Progenitor cell of endocrine pancreas (in vitro differentiated cells): ENCODE data around the gene STEAP2. TPM values are rescaled to one million over a fixed set of nuclear protein-coding genes. Genes with fewer than 3 reads are reported as not detected.

Experiments used
- DNase-seq: peaks from one replicate; pipeline ENCODE4 v3.0.0; 2021; ENCODE audit warnings: low spot score; ENCODE audit not compliant: unreplicated experiment
- H3K27ac Mint-ChIP-seq: 2 replicates; pipeline ENCODE4 v1.8.0; 2021; ENCODE audit warnings: mild to moderate bottlenecking, moderate library complexity, mixed read lengths
- H3K27me3 Mint-ChIP-seq: 2 replicates; pipeline ENCODE4 v1.8.0; 2021; ENCODE audit warnings: mixed read lengths
- H3K36me3 Mint-ChIP-seq: 2 replicates; pipeline ENCODE4 v1.8.0; 2022; ENCODE audit warnings: mixed read lengths; ENCODE audit not compliant: insufficient read depth
- H3K4me1 Mint-ChIP-seq: 2 replicates; pipeline ENCODE4 v1.8.0; 2021; ENCODE audit warnings: low read depth, mixed read lengths
- H3K4me3 Mint-ChIP-seq: 2 replicates; pipeline ENCODE4 v1.8.0; 2021; ENCODE audit warnings: low read depth, mild to moderate bottlenecking, moderate library complexity, mixed read lengths
- H3K9me3 Mint-ChIP-seq: 2 replicates; pipeline ENCODE4 v1.8.0; 2021; ENCODE audit warnings: low read depth, mixed read lengths
- CTCF ChIP-seq: fragments of 200-600 bp; sonication (generic); IDR thresholded peaks from one replicate; pipeline ENCODE4 v1.5.0; 2021; ENCODE audit warnings: antibody characterized with exemption, mild to moderate bottlenecking; ENCODE audit not compliant: unreplicated experiment
- total RNA-seq: library from RNA; stranded (reverse); gene quantifications from 2 replicates; pipeline ENCODE4 v1.2.1, GENCODE V29; 2021

The STEAP2 gene
- total RNA-seq, 1 donor from 2014 or later: 5.3 TPM

GRCh38 chr7:90192876-90193750, 18.4 kb upstream of the STEAP2 start:
- Mint-ChIP-seq H3K4me1 (peaks cover 5% of the 10 kb centered on the region), H3K27me3 (no peaks in the 10 kb centered on the region), H3K9me3 (peaks cover 8% of the 10 kb centered on the region), H3K36me3 (peaks cover 2% of the 10 kb centered on the region), H3K27ac (no peak overlapping the region), H3K4me3 (no peak overlapping the region)
- no peak for TF ChIP-seq CTCF
- DNase-seq: no peak

- H3K9me3 Mint-ChIP-seq: peaks cover 4% of the 10 kb centered on the region
- H3K36me3 Mint-ChIP-seq: peaks cover 2% of the 10 kb centered on the region
- DNase-seq: no peak
- H3K27me3 Mint-ChIP-seq: no peaks in the 10 kb centered on the region
- no peaks in the 10 kb centered on the region for H3K4me1 Mint-ChIP-seq
- no peak for TF ChIP-seq CTCF
- H3K4me3 Mint-ChIP-seq: no peak overlapping the region
- no peak overlapping the region for H3K27ac Mint-ChIP-seq
These were observed 16.4 kb upstream of the STEAP2 start for GRCh38 chr7:90194911-90195809.

DNA sequence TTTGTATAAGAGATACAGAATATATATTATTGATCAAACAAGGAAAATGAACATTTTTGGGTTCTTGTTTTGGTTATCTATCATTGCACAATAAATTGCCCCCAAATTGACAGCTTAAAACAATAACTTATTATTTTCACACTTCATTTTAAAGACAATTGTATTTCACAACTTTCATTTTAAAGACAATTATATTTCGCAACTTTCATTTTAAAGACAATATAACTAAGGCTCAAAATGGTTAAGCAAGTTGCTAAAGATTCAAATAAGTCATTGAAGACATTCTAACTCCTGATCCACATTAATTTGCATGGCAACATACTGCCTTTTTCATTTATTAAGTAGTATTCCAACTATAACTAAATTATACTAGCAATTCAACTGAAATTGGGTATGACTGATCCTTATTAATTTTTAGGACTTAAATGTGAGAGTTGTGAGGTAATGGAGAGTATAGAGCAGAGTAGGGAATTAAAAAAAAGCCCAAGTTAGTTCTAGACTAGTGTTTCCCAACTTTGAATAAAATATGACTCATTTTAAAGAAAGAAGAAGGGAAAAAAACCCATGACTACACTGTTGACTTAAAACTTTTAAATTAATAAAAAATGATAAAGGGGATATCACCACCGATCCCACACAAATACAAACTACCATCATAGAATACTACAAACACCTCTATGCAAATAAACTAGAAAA, 9.9 kb upstream of the STEAP2 start:
- no peaks in the 10 kb centered on the region for H3K9me3 Mint-ChIP-seq

GRCh38 chr7:90207956-90208355, 3.6 kb upstream of the STEAP2 start:
- no peak for DNase-seq
- no peak for TF ChIP-seq CTCF
- Mint-ChIP-seq H3K4me1 (peaks cover 9% of the 10 kb centered on the region), H3K9me3 (no peaks in the 10 kb centered on the region), H3K36me3 (no peaks in the 10 kb centered on the region), H3K4me3 (no peak overlapping the region), H3K27ac (peak overlapping the region; percentile 34), H3K27me3 (no peaks in the 10 kb centered on the region)

More for the DNA sequence above, 9.9 kb upstream of the STEAP2 start:
- no peak overlapping the region for H3K4me3 Mint-ChIP-seq
- no peak for DNase-seq
- no peaks in the 10 kb centered on the region for H3K36me3 Mint-ChIP-seq
- H3K27me3 Mint-ChIP-seq: no peaks in the 10 kb centered on the region
- TF ChIP-seq CTCF: no peak
- H3K4me1 Mint-ChIP-seq: no peaks in the 10 kb centered on the region
- H3K27ac Mint-ChIP-seq: no peak overlapping the region

GRCh38 chr7:90209776-90210175, 1.8 kb upstream of the STEAP2 start:
- no peak for DNase-seq
- H3K9me3 Mint-ChIP-seq: no peaks in the 10 kb centered on the region
- peaks cover 9% of the 10 kb centered on the region for H3K4me1 Mint-ChIP-seq
- H3K27me3 Mint-ChIP-seq: no peaks in the 10 kb centered on the region
- no peaks in the 10 kb centered on the region for H3K36me3 Mint-ChIP-seq
- no peak for TF ChIP-seq CTCF
- H3K27ac Mint-ChIP-seq: no peak overlapping the region
- no peak overlapping the region for H3K4me3 Mint-ChIP-seq
